ENCODE data around the gene NUP153.

The NUP153 gene

DNA sequence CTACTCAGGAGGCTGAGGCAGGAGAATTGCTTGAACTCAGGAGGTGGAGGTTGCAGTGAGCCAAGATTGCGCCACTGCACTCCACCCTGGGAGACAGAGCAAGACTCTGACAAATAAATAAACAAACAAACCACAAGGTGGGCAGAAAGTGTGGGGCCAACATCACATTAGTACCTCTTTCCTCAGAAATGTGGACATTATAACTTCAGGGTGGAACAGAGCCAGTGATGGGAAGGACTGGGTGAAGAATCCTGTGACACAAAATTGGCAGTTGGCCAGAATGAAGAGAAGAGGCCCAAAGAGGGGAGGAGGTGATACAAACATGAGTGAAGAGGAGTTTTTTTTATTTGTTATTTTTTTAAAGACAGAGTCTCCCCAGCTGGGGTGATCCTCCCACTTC is 50.6 kb downstream of the NUP153 start:
- DNase-seq = no peak

DNA sequence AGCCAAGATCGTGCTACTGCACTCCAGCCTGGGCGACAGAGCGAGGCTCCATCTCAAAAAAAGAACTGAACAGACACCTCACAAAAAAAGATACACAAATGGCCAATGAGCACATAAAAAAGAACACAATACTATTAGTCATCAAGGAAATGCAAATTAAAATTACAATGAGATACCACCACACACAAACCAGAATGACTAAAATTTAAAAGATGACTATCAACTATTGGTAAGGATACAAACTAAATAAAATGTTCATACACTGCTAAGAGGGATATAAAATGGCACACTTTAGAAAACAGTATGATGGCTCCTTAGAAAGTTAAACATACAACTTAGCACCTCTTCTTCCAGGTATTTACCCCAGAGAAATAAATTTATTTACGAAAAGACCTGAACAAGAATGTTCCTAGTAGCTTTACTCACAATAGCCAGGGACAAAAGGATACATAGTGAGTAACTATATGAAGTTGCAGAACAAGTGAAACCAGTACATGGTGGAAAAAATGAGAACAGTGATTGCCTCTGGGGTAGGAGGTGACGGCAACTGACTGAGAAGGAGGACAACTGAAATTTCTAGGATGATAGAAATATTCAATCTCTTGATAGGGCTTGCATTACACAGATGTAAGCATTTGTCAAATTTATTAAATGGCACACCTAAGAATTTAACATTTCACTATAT is 53.4 kb downstream of the NUP153 start:
- no peak for DNase-seq

GRCh38 chr6:17650656-17651309 is 55.9 kb downstream of the NUP153 start:
- no peak for DNase-seq

DNA sequence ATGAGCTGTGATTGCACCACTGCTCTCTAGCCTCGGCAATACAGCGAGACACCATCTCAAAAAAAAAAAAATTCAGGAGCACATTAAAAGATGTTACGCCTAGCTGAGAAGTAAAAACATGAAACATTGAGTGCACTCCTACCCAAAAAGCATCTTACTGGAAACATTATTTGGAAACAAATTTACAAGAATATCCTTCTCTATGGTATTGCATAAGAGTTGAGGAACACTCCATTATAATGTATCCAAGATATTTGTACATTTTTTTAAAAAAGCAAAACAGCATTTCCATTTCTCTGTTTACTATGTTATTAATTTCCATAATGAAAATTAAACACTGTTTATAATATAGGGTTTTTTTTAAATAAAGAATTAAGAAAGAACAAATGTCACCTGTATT is 58.0 kb downstream of the NUP153 start:
- no peak for DNase-seq

GRCh38 chr6:17640477-17640917 is 66.2 kb downstream of the NUP153 start:
- no peak for DNase-seq

DNA sequence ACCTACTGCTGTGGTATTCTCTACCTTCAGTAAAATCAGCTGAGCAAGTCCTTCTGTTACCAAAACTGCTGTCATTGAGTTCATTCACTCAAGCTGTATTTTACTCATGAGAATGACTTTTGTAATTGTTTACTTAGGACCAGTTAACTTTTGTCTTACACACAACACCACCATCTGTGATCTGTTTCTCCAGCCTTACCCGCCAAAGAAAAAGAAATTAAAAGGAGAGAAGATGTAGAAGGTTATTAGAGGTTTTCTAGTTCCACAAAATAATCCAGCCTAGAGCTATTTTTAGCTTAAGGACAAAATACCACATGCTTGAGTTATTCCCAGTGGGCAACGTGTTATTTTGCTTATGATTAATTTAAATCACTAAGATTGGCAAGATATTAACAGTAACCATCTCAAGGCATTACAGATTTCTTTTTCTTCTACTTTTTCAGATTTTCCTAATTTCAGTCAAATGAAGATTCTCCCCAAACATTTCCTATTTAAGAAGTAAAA is 68.5 kb downstream of the NUP153 start:
- no peak for DNase-seq

GRCh38 chr6:17635568-17635967 is 71.2 kb downstream of the NUP153 start:
- DNase-seq = no peak

GRCh38 chr6:17633465-17634188 is 73.1 kb downstream of the NUP153 start:
- DNase-seq = no peak

GRCh38 chr6:17632934-17633333 is 73.8 kb downstream of the NUP153 start:
- DNase-seq = no peak

DNA sequence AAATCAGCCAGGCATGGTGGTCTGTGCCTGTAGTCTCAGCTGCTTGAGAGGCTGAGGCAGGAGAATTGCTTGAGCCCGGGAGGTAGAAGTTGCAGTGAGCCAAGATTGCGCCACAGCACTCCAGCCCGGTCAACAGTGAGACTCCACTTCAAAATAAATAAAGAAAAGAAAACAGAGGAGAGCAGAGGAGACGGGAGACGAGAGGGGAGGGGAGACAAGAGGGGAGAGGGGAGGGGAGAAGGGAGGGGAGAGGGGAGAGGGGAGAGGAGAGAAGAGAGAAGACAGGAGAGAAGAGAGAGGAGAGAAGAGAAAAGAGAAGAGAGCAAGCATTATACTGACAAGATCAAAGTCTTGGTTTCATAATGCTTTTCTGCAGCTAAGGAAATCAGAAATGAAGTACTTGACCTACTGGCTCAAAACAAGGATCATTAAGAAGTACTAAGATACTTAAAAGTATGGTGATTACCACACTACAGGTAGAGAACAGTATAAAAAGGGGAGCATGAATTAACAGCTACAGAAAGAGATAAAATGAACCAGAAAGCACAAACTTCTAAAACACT is 76.1 kb downstream of the NUP153 start:
- DNase-seq = no peak

DNA sequence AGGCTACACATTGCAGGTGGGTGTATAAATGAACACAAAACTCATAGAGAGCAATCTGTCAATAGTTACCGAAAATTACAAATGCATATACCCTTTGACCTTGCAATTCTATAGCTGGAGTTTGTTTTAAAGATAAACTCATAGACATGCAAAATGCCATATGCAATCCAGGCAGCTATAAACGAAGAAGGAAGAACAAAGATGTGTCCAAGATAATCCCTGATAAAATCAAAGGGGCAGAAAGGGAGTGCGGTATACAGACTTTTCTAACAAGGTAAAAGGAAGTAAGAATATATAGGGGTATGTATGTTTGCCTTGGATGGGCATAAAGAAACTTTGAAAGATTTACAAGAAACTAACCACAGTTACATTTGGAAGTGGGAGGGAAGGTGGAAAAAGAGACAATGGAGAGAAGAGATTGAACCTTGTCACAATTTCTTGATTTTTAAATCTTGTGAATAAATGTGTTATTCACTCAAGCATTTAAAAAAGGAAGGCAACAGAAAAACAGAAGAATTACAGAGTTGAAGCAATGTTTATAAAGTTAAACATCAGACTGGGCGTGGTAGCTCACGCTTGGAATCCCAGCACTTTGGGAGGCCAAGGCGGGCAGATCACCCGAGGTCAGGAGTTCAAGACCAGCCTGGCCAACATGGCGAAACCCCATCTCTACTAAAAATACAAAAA is 76.8 kb downstream of the NUP153 start:
- DNase-seq = no peak

GRCh38 chr6:17628873-17629272 is 77.9 kb downstream of the NUP153 start:
- no peak for DNase-seq

DNA sequence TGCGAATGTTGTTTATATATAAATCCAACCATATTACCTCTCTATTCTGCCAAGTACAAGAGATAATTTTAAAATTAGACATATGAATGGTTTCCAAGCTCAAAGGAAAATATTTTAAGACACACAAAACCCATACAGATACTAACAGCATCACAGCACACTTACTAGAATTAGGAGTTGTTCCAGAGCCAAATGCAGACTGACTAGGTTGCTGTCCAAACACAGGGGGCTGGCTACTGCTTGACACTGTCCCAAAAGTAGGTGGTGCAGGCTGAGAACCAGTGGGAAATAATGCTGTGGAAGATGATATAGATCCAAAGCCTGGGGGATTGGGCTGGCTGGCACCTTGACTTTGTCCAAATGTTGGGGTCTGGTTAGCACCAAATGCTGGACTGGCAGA is 82.3 kb downstream of the NUP153 start:
- no peak for DNase-seq

DNA sequence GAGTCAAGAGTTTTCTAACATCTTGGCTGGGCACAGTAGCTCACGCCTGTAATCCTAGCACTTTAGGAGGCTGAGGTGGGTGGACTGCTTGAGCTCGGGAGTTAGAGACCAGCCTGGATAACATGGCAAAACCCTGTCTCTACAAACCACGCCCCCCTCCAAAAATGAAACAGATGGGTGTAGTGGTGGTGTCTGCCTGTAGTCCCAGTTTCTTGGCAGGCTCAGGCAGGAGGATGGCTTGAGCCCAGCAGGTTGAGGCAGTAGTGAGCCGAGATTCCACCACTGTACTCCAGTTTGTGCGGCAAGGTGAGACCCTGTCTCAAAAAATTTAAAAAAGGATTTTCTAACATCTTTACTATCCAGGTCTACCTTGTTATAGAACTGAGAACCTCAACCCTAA is 84.6 kb downstream of the NUP153 start:
- no peak for DNase-seq

- DNase-seq = no peak
Observed at GRCh38 chr6:17621003-17621402, 85.7 kb downstream of the NUP153 start.

- no peak for DNase-seq
Observed at GRCh38 chr6:17615794-17616193, 90.9 kb downstream of the NUP153 start.

DNA sequence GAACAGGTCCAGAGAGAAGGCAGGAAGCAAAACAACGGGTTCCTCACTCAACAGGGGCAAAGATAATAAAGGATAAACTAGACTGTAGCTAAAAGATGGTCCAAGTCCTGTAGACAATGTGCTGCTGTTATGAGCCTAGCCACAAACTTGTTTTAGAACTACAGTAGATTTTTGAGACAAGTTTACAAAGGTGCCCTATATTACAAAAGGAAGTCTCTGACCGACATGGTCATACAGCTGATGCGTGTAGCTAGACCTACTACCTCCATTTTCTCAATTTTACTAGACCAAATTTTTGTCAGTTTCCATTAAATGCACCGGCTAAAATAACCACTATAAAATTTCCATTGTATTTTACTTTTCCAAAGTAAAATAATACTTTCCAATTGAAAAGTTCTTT is 94.7 kb downstream of the NUP153 start:
- no peak for DNase-seq

DNA sequence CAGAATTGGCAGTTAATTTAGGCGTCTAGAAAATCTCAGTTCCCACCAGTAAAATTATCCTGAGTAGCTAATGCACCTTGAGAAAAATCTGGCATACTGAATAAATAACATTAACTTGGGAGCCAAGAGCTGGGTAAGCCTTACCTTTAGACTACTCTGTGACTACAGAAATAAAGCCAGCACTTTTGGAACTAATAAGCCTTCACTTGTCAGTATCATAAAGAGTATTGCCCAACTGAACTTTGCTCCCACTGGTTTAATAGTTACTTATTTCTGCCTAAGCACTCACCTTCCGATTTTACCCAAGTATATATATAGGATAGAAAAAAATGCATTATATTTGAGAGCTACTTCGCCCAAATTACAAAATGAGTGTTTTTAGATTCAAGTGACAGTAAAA is 95.9 kb downstream of the NUP153 start:
- no peak for DNase-seq

GRCh38 chr6:17606606-17607005 is 100.1 kb downstream of the NUP153 start:
- DNase-seq = no peak

DNA sequence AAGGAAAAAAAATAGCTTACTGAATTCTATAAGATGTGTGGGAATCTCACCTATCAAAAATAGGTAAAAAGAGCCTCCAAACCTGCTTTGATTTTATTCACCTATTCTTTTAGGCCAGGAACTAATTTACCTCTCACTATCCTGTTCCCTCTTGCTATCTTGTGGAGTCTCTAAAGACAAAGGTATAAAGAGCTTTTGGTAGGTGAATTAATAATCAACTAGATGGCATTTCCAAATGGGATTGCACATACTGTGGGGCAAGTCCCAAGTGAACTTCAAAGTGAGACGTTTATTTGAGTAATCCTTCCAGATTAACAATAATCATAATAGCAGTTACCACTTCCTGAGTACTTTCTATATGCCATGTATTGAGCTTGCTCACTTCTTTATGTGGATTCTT is 103.8 kb downstream of the NUP153 start:
- no peak for DNase-seq

GRCh38 chr6:17601386-17601703 is 105.4 kb downstream of the NUP153 start:
- no peak for DNase-seq

DNA sequence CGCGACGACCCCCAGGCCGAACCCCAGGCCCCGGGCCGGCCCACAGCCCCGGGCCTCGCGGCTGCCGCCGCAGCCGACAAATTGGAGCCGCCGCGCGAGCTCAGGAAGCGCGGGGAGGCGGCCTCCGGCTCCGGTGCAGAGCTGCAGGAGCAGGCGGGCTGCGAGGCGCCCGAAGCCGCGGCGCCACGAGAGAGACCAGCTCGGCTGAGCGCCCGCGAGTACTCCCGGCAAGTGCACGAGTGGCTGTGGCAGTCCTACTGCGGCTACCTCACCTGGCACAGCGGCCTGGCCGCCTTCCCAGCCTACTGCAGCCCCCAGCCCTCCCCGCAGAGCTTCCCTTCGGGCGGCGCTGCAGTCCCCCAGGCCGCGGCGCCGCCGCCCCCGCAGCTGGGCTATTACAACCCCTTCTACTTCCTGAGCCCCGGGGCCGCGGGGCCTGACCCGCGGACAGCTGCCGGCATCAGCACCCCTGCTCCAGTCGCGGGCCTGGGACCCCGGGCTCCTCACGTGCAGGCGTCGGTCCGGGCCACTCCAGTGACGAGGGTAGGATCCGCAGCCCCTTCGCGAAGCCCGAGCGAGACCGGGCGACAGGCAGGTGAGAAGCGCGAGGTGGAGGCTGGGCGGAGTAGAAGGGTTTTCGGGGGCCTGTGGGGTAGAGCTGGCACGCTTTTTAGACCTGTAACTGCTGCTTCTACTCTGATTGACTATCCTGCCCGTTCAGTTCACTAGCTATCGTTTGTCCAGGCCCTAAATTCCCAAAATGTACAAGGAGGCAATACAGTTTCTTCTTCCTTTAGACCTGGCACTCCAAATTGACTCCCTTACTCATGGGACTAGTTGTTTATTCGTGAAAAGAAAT is 106.0 kb downstream of the NUP153 start:
- no peak for DNase-seq
